HepG2 (cell line): ENCODE measurements around the gene ACADVL. TPM values are rescaled to one million over a fixed set of nuclear protein-coding genes. Genes with fewer than 3 reads are reported as not detected.

Source experiments
- ARNT ChIP-seq: fragments of 450-650 bp; IDR thresholded peaks from 2 replicates; pipeline ENCODE4 v1.6.1; 2017
- BORCS8-MEF2B ChIP-seq: sonication (generic); formaldehyde crosslinking; IDR thresholded peaks from 2 replicates; pipeline ENCODE4 v1.8.0; 2022; ENCODE audit warnings: mild to moderate bottlenecking, missing genetic modification reagents
- ESRRA ChIP-seq: sonication (generic); formaldehyde crosslinking; IDR thresholded peaks from 2 replicates; pipeline ENCODE4 v1.5.1; 2020; ENCODE audit warnings: mild to moderate bottlenecking, low read depth, missing genetic modification reagents
- HMG20B ChIP-seq: conservative IDR thresholded peaks from 2 replicates; pipeline ENCODE4 v1.6.1; 2016; ENCODE audit warnings: missing genetic modification reagents, missing compliant biosample characterization
- HOXA5 ChIP-seq: sonication (generic); formaldehyde crosslinking; IDR thresholded peaks from 2 replicates; pipeline ENCODE4 v1.4.0; 2020; ENCODE audit warnings: missing genetic modification reagents
- RFXANK ChIP-seq: IDR thresholded peaks from 2 replicates; pipeline ENCODE4 v1.6.1; 2016
- SETDB1 ChIP-seq: sonication (generic); formaldehyde crosslinking; IDR thresholded peaks from 2 replicates; pipeline ENCODE4 v1.5.1; 2020; ENCODE audit warnings: missing genetic modification reagents, mild to moderate bottlenecking, borderline replicate concordance
- SMARCE1 ChIP-seq: fragments of 450-650 bp; IDR thresholded peaks from 2 replicates; pipeline ENCODE4 v1.6.1; 2017; ENCODE audit warnings: borderline replicate concordance
- STAG1 ChIP-seq: sonication (generic); formaldehyde crosslinking; IDR thresholded peaks from 2 replicates; pipeline ENCODE4 v1.4.0; 2020; ENCODE audit warnings: missing genetic modification reagents
- THAP11 ChIP-seq: IDR thresholded peaks from 2 replicates; pipeline ENCODE4 v1.6.1; 2016; ENCODE audit warnings: missing biosample characterization, missing genetic modification reagents
- ZKSCAN1 ChIP-seq: fragments of 150-350 bp; IDR thresholded peaks from 2 replicates; pipeline ENCODE4 v1.6.1; 2014; ENCODE audit warnings: low read length
- ZNF124 ChIP-seq: sonication (generic); formaldehyde crosslinking; IDR thresholded peaks from 2 replicates; pipeline ENCODE4 v1.4.0; 2020; ENCODE audit warnings: missing genetic modification reagents
- ZNF589 ChIP-seq: sonication (generic); formaldehyde crosslinking; conservative IDR thresholded peaks from 2 replicates; pipeline ENCODE4 v1.8.0; 2022; ENCODE audit warnings: mild to moderate bottlenecking, moderate library complexity, missing genetic modification reagents
- polyA plus RNA-seq, 8 experiments: library from polyadenylated mRNA; depleted of rRNA in 3 of 8; stranded (reverse) in 7 of 8; unstranded in 1 of 8; fragments of >200 nt; fragmentation: Illumina TruSeq in 4 of 8; extraction: Trizol in 4 of 8; gene quantifications; 2 replicates each; pipeline versions ENCODE4 v1.2.1 to v1.2.3, GENCODE V29; 2011 to 2016; ENCODE audit warnings: low read depth in 4 of 8, missing spikeins in 1 of 8, mixed read lengths in 1 of 8; ENCODE audit not compliant: insufficient read depth in 1 of 8
- total RNA-seq, 5 experiments: library from RNA; depleted of rRNA; stranded (reverse); fragments of >200 nt; fragmentation: Illumina TruSeq; extraction: Trizol; gene quantifications; 2 replicates each; pipeline ENCODE4 v1.2.3, GENCODE V29; 2016; ENCODE audit warnings: low read depth in 1 of 5
- TF ChIP-seq, protein P1 (sequence below): sonication (generic); formaldehyde crosslinking; IDR thresholded peaks from 2 replicates; pipeline ENCODE4 v1.4.0; 2020; ENCODE audit warnings: missing genetic modification reagents
- TF ChIP-seq, protein P2 (sequence below): sonication (generic); formaldehyde crosslinking; IDR thresholded peaks from 2 replicates; pipeline ENCODE4 v1.5.1; 2020; ENCODE audit warnings: missing genetic modification reagents, mild to moderate bottlenecking, borderline replicate concordance
- TF ChIP-seq, protein P3 (sequence below): sonication (generic); formaldehyde crosslinking; IDR thresholded peaks from 2 replicates; pipeline ENCODE4 v1.4.0; 2020; ENCODE audit warnings: missing genetic modification reagents
- TF ChIP-seq, protein P4 (sequence below): sonication (generic); formaldehyde crosslinking; IDR thresholded peaks from 2 replicates; pipeline ENCODE4 v1.5.0; 2020; ENCODE audit warnings: missing genetic modification reagents
- TF ChIP-seq, protein P5 (sequence below): sonication (generic); formaldehyde crosslinking; IDR thresholded peaks from 2 replicates; pipeline ENCODE4 v1.5.0; 2020; ENCODE audit warnings: missing genetic modification reagents
- TF ChIP-seq, protein P6 (sequence below): sonication (generic); formaldehyde crosslinking; IDR thresholded peaks from 2 replicates; pipeline ENCODE4 v1.8.0; 2022; ENCODE audit warnings: missing genetic modification reagents, mild to moderate bottlenecking, moderate library complexity, borderline replicate concordance

The ACADVL gene
- total and polyA plus RNA-seq, 2 of the 13 experiments (the other 11 are each of a cell fraction or from before 2014, with no cell fraction given) = 219 to 412 TPM

DNA sequence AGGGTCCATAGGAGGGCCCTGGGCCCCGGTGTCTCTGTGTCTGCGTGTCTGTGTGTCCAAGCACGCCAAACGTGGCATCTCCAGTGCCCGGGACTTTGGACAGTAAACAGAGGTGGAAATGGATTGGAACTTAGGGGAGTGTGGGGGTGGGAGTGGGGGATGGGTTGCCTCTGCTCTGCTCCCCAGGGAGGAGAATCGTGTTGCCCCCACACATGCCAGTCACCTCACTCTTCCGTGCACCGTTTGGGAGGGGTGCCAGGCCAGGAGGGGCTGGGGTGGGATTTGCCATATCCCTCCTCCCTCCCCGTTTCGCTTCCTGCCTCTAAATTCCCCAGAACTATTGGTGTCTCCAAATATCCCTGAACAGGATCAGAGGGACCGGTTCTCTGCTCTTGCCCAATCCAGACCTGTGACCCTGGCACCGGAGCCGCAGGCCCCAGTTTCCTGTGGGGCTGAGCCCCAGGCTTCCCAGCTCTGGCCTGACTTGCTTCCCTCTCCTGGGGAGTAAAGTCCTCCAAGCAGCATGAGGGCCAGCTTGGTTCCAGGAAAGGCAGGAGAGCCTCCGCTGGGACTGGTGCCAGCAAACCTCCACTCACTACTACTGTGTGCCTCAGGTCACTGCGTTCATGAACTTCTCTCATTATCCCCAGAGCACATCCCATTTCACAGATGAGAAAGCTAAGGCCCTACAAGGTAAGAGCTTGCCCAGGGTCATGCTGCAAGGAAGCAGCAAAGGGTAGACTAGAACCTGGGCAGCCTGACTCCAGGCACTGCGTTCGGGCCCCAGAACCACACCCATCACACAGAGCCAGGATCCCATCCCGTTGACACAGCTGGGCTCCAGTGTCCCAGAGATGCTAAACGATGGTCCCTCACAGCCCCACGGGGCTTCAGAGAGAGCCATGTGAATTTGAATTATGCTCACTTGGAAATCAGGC lies 40.2 kb upstream of the ACADVL start, which contains the start of gene ASGR1 (continued):
- TF ChIP-seq, protein P1, sequence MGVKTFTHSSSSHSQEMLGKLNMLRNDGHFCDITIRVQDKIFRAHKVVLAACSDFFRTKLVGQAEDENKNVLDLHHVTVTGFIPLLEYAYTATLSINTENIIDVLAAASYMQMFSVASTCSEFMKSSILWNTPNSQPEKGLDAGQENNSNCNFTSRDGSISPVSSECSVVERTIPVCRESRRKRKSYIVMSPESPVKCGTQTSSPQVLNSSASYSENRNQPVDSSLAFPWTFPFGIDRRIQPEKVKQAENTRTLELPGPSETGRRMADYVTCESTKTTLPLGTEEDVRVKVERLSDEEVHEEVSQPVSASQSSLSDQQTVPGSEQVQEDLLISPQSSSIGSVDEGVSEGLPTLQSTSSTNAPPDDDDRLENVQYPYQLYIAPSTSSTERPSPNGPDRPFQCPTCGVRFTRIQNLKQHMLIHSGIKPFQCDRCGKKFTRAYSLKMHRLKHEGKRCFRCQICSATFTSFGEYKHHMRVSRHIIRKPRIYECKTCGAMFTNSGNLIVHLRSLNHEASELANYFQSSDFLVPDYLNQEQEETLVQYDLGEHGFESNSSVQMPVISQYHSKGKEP = no peak
- TF ChIP-seq ARNT (no peak), ZKSCAN1 (peak; percentile 49; the same call in 1 of the 2 replicates), HMG20B (CRISPR knock-in tag) (peak; percentile 63; the same call in 1 of the 2 replicates), THAP11 (CRISPR knock-in tag) (peak; percentile 86), STAG1 (CRISPR knock-in tag) (no peak; the same call in none of the 2 replicates), SMARCE1 (no peak), ZNF124 (CRISPR knock-in tag) (peak; percentile 74; the same call in 1 of the 2 replicates), SETDB1 (CRISPR knock-in tag) (no peak), RFXANK (no peak), BORCS8-MEF2B (CRISPR knock-in tag) (no peak), ZNF589 (peak; percentile 54; the same call in 1 of the 2 replicates), HOXA5 (CRISPR knock-in tag) (peak; percentile 54; the same call in 1 of the 2 replicates), ESRRA (CRISPR knock-in tag) (peak; percentile 52; the same call in 1 of the 2 replicates)
- TF ChIP-seq, protein P2, sequence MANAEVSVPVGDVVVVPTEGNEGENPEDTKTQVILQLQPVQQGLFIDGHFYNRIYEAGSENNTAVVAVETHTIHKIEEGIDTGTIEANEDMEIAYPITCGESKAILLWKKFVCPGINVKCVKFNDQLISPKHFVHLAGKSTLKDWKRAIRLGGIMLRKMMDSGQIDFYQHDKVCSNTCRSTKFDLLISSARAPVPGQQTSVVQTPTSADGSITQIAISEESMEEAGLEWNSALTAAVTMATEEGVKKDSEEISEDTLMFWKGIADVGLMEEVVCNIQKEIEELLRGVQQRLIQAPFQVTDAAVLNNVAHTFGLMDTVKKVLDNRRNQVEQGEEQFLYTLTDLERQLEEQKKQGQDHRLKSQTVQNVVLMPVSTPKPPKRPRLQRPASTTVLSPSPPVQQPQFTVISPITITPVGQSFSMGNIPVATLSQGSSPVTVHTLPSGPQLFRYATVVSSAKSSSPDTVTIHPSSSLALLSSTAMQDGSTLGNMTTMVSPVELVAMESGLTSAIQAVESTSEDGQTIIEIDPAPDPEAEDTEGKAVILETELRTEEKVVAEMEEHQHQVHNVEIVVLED (CRISPR knock-in tag) = peak; percentile 65; the same call in 1 of the 2 replicates
- TF ChIP-seq, protein P3, sequence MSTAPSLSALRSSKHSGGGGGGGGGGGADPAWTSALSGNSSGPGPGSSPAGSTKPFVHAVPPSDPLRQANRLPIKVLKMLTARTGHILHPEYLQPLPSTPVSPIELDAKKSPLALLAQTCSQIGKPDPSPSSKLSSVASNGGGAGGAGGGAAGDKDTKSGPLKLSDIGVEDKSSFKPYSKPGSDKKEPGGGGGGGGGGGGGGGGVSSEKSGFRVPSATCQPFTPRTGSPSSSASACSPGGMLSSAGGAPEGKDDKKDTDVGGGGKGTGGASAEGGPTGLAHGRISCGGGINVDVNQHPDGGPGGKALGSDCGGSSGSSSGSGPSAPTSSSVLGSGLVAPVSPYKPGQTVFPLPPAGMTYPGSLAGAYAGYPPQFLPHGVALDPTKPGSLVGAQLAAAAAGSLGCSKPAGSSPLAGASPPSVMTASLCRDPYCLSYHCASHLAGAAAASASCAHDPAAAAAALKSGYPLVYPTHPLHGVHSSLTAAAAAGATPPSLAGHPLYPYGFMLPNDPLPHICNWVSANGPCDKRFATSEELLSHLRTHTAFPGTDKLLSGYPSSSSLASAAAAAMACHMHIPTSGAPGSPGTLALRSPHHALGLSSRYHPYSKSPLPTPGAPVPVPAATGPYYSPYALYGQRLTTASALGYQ (CRISPR knock-in tag) = peak; percentile 21; the same call in 1 of the 2 replicates
- TF ChIP-seq, protein P4, sequence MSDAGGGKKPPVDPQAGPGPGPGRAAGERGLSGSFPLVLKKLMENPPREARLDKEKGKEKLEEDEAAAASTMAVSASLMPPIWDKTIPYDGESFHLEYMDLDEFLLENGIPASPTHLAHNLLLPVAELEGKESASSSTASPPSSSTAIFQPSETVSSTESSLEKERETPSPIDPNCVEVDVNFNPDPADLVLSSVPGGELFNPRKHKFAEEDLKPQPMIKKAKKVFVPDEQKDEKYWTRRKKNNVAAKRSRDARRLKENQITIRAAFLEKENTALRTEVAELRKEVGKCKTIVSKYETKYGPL = no peak
- TF ChIP-seq, protein P5, sequence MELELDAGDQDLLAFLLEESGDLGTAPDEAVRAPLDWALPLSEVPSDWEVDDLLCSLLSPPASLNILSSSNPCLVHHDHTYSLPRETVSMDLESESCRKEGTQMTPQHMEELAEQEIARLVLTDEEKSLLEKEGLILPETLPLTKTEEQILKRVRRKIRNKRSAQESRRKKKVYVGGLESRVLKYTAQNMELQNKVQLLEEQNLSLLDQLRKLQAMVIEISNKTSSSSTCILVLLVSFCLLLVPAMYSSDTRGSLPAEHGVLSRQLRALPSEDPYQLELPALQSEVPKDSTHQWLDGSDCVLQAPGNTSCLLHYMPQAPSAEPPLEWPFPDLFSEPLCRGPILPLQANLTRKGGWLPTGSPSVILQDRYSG (CRISPR knock-in tag) = no peak
- TF ChIP-seq, protein P6, sequence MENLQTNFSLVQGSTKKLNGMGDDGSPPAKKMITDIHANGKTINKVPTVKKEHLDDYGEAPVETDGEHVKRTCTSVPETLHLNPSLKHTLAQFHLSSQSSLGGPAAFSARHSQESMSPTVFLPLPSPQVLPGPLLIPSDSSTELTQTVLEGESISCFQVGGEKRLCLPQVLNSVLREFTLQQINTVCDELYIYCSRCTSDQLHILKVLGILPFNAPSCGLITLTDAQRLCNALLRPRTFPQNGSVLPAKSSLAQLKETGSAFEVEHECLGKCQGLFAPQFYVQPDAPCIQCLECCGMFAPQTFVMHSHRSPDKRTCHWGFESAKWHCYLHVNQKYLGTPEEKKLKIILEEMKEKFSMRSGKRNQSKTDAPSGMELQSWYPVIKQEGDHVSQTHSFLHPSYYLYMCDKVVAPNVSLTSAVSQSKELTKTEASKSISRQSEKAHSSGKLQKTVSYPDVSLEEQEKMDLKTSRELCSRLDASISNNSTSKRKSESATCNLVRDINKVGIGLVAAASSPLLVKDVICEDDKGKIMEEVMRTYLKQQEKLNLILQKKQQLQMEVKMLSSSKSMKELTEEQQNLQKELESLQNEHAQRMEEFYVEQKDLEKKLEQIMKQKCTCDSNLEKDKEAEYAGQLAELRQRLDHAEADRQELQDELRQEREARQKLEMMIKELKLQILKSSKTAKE = peak; percentile 63; the same call in 1 of the 2 replicates
